DMS53 (cell line): ENCODE measurements around the gene PLEKHA5.
"Not testable (repeated sequence)": the region's sequence is repeated elsewhere in the genome, so short reads cannot be mapped to it uniquely, and the experiment has no call there.

Source experiments
- DNase-seq: peaks from one replicate; lab custom pipeline; 2025; lab: John Stamatoyannopoulos, UW

PLEKHA5 gene

DNA sequence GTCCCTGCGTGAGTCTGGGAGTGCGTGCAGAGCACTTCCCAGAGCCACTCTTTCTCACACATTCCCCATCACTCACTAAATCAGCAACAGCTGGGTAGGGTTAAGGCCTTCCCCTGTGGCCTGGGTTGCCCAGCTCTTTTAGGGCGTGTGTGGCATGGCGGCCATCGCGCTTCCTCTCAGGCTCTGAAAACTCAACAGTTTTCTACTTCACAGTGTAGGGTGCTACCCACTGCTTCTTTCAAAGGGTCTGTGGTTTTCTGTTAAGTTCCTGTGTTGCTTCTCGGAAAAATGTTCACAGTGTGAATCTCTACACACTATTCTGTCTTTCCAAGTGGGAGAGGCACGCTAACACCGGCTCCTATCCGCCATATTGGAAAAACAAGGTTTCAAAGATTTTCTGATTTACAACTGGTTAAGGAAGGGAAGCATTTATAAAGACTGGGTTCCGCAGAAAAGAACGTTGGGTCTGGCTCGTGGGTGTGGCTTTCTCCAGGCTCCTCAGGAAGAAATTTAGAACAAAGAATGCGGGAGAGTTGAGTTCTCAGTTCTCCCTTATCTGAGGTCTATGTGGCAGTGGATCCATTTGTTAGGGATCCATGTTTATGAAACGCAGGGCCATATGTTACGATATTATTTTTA is 274.8 kb downstream of the PLEKHA5 start:
- no peak for DNase-seq

- DNase-seq, result no peak
Observed at GRCh38 chr12:19409376-19409775, 279.8 kb downstream of the PLEKHA5 start.

GRCh38 chr12:19410211-19410610 is 280.7 kb downstream of the PLEKHA5 start:
- peak; percentile 36 for DNase-seq

- no peak for DNase-seq
Observed at GRCh38 chr12:19410629-19411185, 281.2 kb downstream of the PLEKHA5 start.

DNA sequence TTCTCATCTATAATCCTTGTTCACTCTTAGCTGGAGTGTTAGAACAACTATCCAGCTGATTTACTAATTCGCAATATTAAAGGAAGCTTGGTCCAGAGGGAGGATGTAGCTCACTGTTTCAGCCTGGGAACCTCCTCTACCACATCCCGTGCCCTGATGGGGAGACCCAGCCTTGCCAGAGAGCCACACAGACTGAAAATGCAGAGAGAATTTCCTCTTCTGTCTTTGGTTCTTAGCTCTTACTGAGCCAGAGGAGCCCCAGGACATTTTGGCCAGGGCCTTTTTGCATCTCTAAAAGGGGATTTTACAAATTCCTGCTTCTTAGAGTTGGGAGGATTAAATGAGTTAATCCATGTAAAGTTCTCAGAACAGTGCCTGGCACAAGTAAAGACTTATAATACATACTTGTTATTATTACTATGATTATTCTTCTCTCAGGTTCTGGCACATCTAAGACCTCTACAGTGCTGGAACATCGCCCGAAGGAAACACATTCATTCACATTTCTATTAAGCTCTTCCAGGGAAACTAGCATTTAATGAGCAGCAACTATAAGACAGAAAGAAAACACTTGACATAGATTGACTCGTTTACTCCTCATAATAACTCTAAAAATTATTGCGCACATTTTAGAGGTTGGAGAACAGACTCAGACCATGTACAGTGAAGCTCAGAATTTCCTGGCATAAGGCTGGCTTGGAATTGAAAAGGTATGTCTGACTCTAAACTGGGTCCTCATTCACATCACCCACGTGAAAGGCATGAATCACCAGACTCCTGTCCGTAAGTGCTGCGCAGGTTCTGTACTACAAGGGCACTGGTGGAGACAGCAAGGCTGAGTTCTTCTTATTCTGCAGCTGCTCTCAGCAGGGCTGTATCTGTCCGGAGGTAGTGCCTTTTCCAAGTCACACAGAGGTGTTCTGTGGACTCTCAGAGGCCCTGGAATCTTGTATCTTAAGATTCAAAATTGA is 282.0 kb downstream of the PLEKHA5 start:
- DNase-seq, result no peak

DNA sequence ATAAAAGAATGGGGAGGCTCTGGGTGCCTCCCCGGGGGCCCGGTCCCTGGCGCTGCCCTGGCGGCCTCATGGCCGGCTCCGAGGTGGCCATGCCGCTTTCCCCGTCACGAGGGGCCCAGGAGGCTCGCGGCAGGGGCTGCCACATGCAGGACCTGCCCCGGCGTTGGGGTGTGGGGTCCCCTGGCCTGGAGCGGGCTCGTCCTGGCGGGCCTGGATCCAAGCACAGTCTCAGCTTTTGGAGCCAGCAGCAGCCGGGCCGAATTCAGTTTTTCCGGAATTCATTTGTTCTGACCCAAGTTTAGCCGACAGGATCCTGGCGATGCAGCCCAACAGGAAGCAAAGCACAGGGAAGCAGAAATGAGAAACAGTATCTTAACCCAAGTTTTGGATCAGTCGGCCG is 283.3 kb downstream of the PLEKHA5 start:
- no peak for DNase-seq

- not testable (repeated sequence) for DNase-seq
Observed at GRCh38 chr12:19413582-19413981, 284.0 kb downstream of the PLEKHA5 start.

GRCh38 chr12:19415563-19415962 is 286.0 kb downstream of the PLEKHA5 start:
- no peak for DNase-seq

DNA sequence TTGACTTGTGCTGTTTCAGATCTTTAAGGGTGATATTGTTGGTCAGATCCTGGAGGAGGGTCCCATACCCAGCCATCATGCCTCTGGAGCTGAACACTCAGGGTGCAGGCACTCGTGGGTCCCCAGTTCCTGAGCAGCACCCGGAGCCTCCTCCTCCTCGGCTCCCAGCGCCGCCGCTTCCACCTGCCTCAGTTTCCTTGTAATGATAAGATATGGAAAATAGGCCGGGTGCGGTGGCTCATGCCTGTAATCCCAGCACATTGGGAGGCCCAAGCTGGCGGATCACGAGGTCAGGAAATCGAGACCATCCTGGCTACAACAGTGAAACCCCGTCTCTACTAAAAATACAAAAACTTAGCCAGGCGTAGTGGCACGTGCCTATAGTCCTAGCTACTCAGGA is 289.6 kb downstream of the PLEKHA5 start:
- no peak for DNase-seq

DNA sequence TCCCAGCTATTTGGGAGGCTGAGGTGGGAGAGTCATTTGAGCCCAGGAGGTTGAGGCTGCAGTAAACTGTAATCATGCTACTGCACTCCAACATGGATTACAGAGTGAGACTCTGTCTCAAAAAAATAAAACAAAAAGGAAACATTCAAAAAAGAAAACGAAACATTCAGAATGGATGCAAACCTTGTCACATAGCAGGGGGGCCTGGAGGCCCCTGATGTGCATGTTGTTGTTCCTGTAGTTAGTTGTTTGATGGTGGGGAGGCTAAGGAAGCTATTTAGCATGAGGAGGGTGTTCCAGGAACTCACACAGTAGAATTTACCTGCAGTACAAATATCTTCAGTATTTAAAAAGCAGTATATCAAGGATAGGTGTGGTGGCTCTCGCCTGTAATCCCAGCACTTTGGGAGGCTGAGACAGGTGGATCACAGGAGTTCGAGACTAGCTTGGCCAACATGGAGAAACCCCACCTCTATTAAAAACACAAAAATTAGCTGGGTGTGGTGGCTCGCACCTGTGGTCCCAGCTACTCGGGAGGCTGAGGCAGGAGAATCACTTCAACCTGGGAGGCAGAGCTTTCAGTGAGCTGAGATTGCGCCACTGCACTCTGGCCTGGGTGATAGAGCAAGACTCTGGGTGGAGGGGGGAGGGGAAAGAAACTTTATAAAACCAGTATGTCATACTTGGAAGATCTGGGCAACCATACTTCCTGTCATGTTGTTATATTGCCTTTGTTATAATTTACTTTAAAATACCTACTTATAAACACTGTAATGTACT is 292.2 kb downstream of the PLEKHA5 start:
- no peak for DNase-seq

DNA sequence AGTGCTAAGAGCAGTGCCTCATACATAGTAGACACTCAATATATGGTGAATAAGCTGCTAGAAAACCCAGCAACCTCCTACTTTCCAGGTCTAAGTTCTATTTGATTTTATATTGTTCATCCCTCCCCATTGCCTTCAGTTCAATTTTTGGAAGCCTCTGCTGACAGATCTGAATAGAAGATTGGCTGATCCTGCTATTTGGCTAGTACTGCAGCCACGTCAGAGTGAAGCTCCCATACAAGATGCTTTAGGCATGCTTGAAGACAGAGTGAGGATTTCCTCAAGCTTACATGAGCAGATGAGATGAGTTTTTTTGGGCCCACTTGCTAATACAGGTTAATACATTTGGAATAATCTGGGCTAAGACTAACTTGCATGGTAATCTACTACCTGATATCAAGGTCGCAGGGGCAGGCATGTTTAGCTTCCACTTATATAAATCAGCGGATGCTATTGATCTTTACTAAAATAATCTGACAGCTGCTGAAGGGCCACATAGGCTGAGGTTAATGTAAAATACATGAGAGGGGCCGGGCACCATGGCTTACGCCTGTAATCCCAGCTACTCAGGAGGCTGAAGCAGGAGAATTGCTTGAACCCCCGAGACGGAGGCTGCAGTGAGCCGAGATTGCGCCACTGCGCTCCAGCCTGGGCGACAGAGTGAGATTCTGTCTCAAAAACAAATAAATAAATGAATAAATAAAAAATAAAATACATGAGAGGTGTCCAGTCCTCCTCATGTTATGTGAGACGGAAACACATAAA is 293.8 kb downstream of the PLEKHA5 start:
- no peak for DNase-seq
